22Rv1 (cell line): Measurements from ENCODE around the gene SASH3.

Experiments
- CTCF ChIP-seq: fragments of 450-650 bp; IDR thresholded peaks from 2 replicates; pipeline ENCODE4 v1.5.1; 2017; ENCODE audit warnings: mild to moderate bottlenecking
- ZFX ChIP-seq: fragments of 450-650 bp; IDR thresholded peaks from 2 replicates; pipeline ENCODE4 v1.6.1; 2017; ENCODE audit warnings: antibody characterized with exemption, borderline replicate concordance

- TF ChIP-seq CTCF (no peak), ZFX (no peak)
These were observed 34.1 kb downstream of the SASH3 start for GRCh38 chrX:129813662-129814368.
